ELF-1 (cell line): ENCODE measurements around the gene PATZ1.
"Not testable (repeated sequence)": the region's sequence is repeated elsewhere in the genome, so short reads cannot be mapped to it uniquely, and the experiment has no call there.

Experiments
- DNase-seq: peaks from one replicate; pipeline ENCODE4 v3.0.0-alpha.2; 2016; ENCODE audit warnings: low read depth, low spot score

PATZ1 gene

DNA sequence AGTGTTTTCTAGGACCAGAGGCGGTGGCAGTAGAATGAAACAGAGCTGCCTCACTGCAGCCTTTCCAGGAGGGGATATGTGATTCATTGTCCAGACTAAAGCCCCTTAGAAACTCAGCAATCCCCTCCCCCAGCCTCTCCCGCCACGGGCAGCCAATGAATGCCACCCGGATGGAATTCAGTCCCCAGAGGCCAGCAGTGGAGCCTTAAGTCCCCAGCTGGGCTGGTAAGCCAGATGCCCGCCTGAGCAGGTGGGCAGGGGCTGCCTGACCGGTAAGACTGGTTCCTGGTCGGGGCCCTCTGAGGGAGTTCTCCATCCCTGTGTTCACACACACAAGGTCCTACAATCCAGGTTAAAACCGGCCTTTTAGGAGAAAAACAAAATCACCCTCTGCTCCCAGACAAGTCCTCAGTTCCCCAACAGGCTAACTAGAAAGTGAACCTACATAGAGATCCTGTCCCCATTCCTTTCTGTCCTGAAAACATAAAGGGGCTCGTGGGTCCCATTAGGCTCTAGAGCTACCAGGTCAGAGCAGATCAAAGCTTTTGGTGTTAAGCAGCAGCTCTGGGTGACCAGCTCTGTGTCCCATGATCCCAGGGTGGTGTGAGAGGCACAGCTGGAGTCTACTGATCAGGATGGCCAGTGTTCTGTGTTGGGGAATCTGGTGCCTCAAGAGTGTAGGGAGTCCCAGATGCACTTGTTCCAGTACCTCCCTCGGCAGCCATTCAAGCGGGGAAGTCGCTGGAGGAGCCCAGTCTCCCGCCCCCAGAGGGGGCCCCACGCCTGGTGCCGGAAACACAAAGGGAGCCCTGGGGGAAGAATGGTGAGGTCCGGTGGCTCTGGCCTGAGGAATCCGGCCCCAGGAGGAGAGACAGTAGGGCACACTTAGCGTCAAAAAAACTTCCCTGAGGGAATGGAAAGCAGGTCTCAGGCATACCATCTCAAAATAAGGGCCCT lies 2.6 kb downstream of the PATZ1 start:
- peak; percentile 91 for DNase-seq

DNA sequence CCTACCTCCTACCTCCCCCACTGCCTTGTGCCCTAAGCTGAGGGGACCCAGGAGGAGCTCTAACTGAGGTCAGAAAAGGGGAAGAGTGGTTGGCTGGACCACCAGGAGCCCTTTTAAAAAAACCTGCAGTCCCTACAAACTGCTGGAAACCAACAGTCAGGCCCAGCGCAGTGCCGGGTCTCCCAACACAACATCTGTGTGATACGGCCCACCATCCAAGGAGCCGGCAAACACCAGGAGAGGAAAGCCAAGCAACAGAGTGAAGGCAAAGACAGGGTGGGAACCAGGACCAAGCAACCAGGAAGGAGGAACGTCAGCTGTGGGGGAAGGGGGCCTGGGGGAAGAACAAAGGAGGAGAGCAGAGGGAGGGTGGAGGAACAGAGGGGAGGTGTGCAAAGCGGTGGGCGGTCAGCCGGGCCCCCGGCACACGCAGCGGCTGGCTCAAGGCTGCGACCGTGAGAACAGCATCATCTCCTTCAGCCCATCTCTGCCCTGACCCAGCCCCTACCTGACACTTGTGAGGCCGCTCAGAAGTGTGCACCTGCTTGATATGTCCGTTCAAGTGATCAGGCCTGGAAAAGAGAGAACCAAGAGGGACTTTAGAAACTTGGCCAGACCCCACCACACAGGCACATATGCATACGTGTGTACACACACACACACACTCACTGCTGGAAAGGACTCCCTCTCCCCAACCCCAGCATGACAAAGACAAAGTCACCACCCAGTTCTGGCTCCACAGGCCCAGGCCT lies 3.6 kb downstream of the PATZ1 start:
- DNase-seq: peak; percentile 66

DNA sequence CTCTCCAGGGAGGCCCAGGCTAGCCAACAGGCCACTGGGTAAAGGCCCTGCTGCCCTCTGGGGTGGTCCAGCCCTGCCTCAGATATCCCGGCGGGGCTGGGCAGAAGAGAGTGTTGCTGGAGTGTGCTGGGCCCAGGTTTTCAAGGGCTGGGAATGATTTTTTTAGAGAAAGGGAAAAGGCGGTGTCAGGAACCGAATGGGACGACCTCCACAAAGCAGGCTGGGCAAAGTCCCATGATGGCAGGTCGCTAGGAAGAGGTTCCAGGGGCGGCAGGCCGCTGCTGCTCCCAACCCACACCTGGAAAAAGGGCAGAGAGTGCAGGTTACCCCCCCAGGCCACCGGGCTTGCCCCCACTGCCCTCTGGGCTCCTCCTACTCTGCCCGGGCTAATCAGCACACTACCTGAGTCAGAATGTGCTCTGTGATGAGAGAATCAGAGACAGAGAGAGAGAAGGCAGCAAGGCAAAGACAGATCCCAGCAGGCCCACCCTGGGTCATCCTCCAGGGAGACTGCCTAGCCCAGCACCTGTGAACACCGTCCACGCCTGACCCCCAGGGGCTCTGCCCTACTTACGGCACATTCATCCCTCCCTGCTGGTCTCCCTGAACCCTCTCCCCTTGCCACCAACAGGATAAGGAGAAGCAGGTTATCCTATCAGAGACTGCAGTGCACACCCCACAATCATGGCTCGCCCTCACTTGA lies 4.6 kb downstream of the PATZ1 start:
- no peak for DNase-seq

DNA sequence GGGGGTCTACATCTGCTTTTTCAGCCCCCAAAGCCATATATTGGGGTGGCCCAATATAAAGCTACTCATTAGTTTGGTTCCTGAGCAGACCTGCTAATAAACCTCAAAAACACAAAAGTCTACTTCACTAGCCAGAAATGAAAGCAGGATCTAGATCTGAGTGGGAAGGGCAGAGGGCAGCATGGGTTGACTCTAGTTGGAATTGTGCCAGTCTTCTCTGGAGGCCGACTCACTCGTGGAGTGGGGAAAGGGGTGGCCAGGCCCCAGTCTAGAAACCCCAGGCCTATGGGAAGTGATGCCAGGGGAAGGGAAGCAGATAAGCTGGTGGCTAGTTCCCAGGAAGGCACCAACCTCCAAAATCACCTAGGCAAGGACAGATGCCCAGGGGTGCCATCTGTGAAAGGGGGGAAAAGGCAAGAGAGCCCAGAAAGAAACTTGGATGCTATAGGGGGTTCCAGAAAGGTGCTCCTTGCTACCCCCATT lies 5.3 kb downstream of the PATZ1 start:
- no peak for DNase-seq

DNA sequence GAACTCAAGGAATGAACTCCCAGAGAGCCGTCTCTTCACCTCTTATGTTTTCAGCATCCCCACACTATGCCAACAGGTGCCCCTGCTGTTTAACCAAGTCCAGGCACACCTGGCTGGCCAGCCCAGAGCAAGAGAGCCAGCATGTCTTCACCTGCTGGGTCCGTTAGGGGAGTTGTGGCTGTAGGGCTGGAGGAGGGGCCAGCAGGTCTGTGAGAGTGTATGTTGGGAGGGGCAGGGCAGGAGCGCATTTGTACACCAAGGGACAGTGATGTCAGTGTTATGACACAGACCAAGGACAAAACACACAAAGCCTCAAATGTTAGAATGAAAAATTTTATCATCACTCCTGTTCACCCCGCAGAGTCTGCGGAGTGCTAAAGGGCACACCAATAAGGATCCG lies 5.8 kb downstream of the PATZ1 start:
- DNase-seq: no peak

DNA sequence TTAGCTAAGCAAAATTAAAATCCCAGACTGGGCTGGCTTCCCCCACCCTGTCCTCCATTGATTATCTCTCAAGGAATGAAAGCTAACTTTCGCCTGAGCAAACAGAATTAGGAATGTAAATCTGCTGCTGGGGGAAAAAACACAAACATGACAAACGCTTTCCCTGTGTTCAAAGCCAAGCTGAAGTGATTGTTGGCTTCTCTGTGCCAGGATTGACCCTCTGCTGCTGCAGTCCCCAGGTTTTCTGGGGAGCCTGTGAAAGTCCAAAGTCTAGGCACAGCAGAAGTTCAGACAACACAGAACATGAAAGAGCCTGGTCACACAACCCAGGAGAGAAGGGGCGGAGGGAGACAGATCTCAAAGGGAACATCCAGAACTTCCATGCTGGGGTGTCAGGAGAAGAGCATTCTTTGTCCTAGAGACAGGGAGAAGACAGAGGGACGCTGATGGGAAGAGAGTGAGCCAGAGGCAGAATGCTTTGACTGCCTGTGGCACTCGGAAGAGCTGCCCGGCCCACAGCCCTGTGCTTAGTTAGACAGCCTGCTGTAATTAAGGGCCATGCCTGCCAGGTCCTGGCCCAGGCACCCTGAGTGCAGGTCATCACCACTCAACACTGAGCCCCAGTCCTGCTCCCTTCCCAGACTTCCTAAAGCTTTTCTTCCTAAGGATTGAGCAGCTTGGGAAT lies 6.9 kb downstream of the PATZ1 start:
- no peak for DNase-seq

DNA sequence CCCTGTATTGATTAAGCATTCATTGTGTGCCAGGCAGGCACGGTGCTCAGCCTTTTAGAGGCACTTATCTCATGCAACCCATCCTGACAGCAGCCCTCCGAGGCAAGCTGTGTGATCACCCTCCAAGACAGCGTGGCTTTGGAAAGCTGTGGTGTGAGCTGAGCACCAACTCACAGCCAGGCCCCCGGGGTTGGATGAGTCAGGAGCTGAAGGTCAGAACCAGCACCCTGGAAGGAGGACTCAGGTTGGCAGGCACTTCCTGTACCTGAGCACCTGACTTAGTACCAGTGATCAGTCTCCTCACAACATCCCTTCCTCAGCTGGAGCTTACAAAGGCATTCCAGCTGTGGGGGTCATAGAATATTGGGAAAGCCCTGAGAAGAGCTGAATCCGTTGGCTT lies 9.0 kb downstream of the PATZ1 start:
- DNase-seq: no peak

DNA sequence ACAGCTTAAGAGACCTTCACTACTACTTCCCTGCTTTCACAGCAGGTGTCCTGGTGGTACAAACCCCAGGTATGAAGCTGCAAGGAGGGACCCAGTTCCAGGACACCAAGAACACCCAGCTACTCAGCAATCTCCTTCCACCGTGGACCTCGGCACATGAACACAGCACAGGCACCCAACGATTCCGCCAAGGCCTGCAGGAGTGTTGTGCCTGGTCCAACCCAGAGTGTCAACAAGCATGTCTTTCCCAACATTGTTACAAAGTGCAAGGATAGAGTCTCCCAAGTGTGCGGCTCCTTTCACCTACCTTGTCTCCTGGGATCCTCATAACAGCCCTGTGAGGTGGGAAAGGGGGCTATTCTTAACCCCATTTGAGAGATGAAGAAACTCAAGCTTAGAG lies 11.8 kb downstream of the PATZ1 start:
- no peak for DNase-seq

DNA sequence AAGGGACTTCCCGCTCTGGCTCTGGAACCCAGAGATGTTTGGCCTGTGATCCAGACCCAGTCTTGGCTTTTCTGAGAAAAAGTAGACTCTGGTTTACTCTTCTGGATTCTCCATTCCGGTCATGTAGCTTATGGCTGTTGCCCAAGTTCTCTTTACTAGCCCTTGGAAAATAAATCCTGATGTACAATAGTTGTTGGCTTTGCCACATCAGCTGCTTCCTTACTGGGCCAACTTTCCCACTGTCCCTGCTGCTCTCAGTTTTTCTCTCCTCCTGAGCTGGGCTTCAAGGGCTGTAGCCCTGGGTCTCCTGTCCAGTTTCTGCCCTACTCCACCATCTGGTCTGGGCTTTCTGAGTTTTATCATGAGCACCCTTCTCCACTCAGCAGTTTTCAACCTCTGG lies 12.5 kb downstream of the PATZ1 start:
- DNase-seq: no peak

DNA sequence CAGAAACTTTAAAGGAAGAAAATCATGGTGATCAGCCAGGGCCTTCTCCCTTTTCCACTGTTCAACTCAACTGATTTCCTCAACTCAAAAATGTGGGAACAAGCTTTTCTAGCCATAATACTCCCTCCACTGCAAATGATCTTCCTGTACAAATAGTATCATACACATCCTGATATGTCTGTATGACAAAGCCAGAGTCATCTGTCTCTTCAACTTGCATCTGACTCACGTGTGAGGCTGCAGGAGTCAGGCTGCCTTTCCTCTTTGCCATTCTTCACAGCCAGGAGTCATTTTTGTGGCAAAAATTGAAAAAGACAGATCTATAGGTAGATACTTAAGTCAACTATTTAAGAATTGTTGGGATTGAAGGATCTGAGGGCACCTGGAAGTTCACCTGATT lies 13.3 kb downstream of the PATZ1 start:
- no peak for DNase-seq

DNA sequence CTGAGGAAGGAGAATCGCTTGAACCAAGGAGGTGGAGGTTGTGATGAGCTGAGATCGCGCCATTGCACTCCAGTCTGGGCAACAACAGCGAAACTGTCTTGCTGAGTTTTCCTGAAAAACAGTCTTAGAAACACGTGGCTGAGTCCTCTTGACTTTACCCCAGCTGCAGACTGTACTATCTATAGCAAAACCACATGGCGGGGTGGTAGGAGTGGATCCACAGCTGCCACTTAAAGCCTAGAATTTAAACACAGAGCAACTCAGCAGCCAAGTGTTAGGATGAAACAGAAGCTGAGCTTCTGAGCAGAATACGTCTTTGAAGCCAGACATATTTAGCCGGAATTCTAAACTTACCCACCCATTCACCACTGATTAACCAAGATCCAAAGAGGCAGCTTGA lies 14.1 kb downstream of the PATZ1 start:
- DNase-seq: no peak

DNA sequence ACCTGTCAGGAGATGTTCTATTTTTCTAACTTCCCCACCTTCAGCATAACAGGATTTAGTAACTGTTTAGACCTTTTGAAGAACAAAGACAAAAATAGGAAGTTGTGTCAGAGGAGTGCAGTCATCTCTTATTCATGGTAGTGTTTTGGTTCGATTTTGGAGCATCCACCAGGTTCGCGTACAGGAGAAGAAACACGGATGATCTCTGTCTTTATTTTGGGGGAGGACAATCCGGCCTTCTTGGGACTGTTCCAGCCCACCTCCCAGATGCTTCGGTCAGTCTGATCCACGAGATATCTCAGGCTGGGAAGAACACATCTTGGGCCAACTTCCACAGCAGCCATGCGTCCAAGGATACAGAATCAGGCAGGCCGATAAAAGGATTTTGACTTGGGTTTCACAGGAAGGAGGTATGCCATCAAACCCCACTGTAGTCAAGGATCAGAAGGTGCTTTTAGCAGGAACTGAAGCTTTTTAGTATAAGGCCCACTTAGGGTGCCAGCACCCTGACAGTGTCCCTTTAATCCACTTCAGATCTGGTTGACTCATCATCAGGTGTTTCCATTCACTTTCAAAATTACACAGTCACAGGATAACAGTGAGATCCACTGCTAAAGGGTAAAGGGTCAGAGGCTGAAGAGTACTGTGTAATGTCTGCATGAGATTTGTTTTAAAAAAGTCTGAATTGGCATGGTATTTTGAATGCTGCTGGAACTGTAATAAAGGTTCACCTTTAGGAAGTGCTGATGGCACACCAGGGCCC lies 16.5 kb downstream of the PATZ1 start:
- no peak for DNase-seq

DNA sequence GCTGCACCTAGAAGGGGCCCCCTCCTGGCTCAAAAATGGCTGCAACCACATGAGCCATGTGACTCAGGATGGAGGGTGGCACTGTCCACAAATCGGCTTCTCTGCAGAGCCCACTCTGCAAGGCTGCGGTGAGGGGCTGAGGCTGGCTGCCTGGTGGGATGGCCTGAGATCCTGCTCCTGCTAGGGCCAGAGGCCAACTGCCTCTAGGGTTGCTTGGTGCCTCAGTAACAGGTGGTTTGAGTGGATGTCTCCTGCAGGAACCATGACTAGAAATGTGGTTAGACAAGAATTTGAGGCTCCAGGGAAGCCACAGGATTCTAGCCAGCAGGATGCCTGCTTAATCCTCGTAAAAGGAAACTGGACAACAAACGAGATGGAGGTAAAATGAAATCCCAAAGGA lies 17.1 kb downstream of the PATZ1 start:
- DNase-seq: peak; percentile 40

DNA sequence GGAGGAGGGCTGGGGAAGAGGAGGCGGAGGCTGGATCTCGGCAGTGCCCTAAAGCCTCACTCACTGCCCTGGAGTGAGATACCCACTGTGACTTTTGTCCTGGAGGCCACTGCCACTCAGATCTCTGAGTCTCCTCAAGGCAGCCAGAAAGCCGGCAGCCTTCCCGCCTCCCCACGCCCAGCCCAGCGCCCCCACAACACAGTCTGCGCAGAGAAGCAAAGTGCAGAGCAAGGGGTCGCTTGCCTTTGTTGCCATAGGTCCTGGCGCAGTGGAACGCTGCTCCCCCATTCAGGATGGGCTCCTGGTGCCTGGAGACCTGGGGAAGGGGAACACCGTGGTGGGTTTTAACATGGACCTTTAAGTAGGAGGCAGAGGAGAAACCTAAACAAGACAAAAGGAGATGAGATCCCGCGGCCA lies 17.6 kb downstream of the PATZ1 start:
- DNase-seq: no peak

DNA sequence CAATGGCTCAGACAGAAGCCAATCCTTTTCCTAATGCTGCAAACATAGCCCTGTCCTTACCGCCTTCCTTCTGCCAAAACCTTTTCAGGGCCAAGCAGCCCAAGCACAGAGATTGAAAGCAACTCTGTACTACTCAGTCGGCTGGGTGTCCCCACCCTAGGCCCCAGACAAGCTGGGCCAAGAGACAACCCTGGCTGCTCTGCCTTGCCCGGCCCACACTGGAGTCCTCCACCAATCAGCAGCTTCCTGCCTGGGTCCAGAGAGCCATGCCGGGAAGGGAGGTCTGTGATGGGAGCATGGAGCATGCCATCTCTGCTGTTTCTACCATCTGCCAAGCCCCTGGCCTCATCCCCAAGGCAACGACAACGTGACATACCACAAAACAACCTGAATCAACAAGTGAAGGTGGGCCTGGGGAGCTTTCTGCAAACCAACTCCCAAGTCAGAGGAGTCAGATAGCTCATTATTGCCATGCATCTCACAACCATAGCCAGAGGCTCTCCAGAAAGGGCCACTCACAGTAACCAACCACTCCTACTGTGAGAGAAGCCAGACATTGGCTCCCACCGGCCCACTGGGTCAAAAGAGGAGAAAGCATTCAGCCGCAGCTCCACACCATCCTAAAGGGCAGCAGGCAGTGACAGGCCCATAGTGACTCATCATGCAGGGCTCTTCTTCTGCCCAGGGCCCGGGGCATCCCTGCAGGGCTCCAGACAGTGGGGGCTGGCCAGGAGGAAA lies 18.2 kb downstream of the PATZ1 start:
- DNase-seq: peak; percentile 53

DNA sequence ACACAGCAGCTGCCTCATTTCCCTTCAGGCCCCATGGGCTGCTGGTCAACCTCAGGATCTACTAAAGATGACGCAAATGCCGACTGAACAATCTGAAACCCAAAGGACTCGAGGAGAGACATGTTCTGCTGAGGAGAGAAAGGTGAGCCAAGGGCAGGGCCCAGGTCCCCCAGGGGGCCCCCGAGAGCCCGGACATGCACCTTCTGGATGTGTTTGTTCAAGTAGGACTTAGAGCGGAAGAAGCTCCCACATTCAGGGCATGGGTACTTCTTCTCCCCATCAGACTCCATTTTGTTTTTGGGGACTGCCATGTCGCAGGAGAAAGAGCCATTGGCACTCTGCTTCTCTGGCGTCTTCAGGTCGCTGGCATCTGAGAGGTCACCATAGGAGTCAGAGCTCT lies 19.3 kb downstream of the PATZ1 start:
- DNase-seq: no peak

DNA sequence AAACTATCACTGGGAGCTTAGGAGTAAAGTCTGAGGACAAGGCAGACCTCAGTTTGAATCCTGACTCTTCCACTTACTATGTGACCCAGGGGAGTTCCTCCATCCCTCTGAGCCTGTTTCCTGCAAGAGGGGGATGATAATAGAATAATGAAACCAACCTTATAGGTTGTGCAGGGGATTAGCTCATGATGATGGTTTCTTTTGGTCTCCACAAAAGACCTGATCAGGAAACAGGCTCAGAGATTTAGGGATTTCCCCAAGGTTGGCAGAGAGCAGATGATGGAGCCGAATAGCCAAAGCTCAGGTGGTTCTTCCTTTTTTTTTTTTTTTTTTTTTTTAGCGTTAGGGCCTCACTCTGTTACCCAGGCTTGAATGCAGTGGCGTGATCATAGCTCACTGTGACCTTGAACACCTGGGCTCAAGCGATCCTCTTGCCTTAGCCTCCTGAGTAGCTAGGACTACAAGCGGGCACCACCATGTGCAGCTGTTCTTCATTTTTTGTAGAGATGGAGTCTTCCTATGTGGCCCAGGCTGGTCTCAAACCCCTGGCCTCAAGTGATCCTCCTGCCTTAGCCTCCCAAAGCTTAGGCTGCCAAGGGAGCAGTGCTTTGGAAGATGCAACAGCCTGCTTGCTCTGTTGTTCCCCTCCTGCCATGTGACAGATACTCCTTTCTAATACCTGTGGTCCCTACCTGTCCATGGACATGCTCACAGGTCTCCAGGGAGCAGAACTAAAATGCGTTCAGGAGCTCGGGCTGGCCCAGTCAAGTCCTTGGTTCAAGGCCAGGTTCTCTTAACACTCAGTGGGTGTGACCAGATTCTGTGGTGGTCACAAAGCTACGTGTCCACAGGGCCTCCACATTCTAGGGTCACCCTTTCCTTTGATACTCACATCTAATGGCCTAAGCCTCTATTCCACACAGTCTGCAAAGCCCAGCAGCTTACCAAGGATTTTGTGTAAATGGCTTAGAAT lies 22.3 kb downstream of the PATZ1 start:
- no peak for DNase-seq

DNA sequence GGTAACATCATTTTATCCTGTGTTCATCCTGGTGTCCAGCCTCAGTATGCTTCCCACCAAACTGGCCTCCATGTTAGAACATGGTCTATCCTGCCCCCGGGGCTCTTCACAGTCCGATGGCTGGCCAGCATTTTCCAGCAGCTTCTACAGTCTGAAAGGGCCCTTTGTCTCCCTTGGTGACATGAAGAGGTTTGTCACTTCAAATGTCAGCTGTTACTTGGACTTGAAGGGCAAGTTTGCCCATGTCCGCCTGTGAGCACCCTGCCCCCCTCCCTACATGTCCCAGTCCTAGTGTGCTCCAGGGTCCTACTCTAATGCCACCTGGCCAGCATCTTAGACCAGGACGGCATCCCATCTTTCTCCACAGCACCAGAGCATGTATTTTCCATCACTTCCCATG lies 24.7 kb downstream of the PATZ1 start:
- no peak for DNase-seq

DNA sequence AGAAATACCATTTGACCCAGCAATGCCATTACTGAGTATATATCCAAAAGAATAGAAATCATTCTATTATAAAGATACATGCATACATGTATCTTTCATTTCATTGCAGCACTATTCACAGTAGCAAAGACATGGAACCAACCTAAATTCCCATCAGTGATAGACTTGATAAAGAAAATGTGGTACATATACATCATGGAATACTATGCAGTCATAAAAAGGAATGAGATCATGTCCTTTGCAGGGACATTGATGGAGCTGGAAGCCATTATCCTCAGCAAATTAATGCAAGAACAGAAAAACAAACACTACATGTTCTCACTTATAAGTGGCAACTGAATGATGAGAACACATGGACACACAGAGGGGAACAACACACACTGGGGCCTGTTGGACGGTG lies 31.9 kb downstream of the PATZ1 start:
- not testable (repeated sequence) for DNase-seq
